Erythroblast (primary cell): ENCODE data around the gene GMPR2.
"Not testable (repeated sequence)": the region's sequence is repeated elsewhere in the genome, so short reads cannot be mapped to it uniquely, and the experiment has no call there.

Experiments used
- GATA1 ChIP-seq: IDR thresholded peaks from 2 replicates; pipeline ENCODE4 v1.6.1; 2011; ENCODE audit warnings: low read depth, mild to moderate bottlenecking, control low read depth, low read length, moderate library complexity
- POLR2A ChIP-seq: IDR thresholded peaks from 2 replicates; pipeline ENCODE4 v1.6.1; 2011; ENCODE audit warnings: mild to moderate bottlenecking, low read length

DNA sequence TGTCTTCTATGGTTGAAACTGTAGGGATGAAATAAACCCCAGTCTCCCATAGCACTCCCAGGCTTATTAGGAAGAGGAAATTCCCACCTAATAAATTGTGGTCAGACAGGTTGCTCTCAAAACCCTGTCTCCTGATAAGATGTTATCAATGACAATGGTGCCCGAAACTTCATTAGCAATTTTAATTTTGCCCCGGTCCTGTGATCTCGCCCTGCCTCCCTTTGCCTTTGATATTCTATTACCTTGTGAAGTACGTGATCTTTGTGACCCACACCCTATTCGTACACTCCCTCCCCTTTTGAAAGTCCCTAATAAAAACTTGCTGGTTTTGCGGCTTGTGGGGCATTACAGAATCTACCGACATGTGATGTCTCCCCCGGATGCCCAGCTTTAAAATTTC, 30.2 kb upstream of the GMPR2 start:
- not testable (repeated sequence) for TF ChIP-seq POLR2A, GATA1
